ENCODE results near the gene MDK.

Gene MDK

GRCh38 chr11:46391578-46392420 lies 10.3 kb downstream of the MDK start, which contains the start of gene CHRM4:
TSS of gene CHRM4 (minus strand) at chr11:46391776. CDS start at chr11:46386557, 5,219 bp downstream.
- in situ Hi-C loops (cut with HindIII; ENCODE audit: low pct_unique_long_range_greater_than_20kb, low sequenced_read_pairs) = no loop called here
- TF ChIP-seq JUND (IDR thresholded peaks at IDR 0.05; ENCODE audit: low read depth) = no peak
- peak; percentile 74 to 83 for DNase-seq (ENCODE audit: low read depth in 1 of 2, low spot score in 1 of 2)

DNA sequence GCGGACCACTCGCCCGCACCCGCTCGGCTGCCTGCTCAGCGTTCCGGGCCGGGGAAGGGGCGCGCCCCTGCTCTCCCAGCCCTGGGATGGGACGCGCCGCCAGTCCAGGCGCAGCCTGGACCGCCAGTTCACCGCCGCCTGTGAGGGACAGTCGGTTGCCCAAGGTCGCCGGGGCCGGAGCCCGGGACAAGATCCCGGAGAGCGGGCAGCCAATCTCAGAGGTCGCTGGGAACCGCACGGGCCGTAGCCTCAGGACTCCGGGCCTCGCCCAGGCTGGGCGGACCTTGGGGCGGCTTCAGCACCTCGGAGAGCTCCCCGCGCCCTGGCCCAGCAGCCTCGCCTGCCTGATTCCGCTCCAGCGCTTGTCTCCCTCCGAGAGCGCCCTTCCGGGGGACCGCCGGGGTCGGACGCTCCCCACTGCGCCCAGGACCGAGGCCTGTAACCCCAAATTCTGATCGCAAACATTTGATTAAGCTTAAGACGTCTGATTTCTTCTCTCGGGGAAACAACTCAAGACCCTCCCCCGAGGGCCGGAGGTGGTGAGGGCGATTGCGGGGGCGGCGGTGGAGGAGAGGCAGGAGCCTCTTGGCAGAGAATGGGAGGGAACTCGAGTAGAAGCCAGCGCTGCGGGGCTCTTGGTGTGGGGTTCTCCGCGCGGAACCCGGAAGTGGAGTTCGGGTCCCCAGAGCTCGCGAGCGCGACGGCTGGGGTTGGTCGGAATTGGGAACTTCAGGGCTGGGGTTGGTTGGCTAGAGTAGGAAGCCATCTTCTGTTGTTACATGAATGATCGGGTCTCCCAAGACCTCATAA lies 11.2 kb downstream of the MDK start:
- TF ChIP-seq JUND (IDR thresholded peaks at IDR 0.05; ENCODE audit: low read depth) = no peak
- in situ Hi-C loops (cut with HindIII; ENCODE audit: low pct_unique_long_range_greater_than_20kb, low sequenced_read_pairs) = no loop called here
- DNase-seq (ENCODE audit: low read depth in 1 of 2, low spot score in 1 of 2) = peak; percentile 87 to 100

- in situ Hi-C loops (cut with HindIII; ENCODE audit: low pct_unique_long_range_greater_than_20kb, low sequenced_read_pairs) = no loop called here
- no peak for DNase-seq (ENCODE audit: low read depth in 1 of 2, low spot score in 1 of 2)
- TF ChIP-seq JUND (IDR thresholded peaks at IDR 0.05; ENCODE audit: low read depth) = no peak
Observed at GRCh38 chr11:46393231-46393616, 11.8 kb downstream of the MDK start.

DNA sequence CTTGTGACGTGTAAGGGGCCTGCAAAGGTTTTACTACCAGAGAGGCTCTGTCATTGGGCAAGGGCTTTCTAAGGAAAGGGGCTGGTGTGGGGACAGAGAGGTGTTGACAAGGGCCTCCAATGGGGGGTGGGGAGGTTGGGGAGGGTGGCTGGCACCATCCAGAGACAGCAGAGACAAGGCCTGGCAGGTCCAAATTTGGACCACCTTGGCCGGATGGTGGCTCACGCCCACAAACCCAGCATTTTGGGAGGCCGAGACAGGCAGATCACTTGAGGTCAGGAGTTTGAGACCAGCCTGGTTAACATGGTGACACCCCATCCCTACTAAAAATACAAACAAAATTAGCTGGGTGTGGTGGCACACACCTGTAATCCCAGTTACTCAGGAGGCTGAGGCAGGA lies 12.3 kb downstream of the MDK start:
- TF ChIP-seq JUND (IDR thresholded peaks at IDR 0.05; ENCODE audit: low read depth) = no peak
- in situ Hi-C loops (cut with HindIII; ENCODE audit: low pct_unique_long_range_greater_than_20kb, low sequenced_read_pairs) = no loop called here

DNA sequence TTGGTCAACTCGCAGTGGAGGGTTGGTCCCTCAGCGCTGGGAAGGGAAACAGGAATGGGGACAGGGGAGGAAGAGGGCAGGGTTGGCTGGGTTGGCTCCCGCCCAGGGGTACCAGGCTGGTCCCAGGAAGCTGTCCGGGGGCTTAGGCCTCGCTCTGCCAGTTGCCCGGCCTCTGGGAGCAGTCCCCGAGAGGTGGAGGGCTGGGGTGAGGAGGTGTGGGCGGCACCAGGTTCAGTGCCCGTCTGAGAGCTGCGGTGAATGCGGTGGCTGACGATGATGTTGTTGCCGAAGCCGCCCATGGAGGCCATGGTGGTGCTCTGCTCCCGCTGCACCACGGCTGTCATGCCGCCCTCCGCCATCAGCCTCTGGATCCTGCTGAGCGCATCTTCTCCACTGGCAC lies 16.1 kb downstream of the MDK start:
- no peak for TF ChIP-seq JUND (IDR thresholded peaks at IDR 0.05; ENCODE audit: low read depth)
- in situ Hi-C loops (cut with HindIII; ENCODE audit: low pct_unique_long_range_greater_than_20kb, low sequenced_read_pairs) = no loop called here

More for the DNA sequence above, 12.3 kb downstream of the MDK start:
- no peak for DNase-seq (ENCODE audit: low read depth in 1 of 2, low spot score in 1 of 2)

DNA sequence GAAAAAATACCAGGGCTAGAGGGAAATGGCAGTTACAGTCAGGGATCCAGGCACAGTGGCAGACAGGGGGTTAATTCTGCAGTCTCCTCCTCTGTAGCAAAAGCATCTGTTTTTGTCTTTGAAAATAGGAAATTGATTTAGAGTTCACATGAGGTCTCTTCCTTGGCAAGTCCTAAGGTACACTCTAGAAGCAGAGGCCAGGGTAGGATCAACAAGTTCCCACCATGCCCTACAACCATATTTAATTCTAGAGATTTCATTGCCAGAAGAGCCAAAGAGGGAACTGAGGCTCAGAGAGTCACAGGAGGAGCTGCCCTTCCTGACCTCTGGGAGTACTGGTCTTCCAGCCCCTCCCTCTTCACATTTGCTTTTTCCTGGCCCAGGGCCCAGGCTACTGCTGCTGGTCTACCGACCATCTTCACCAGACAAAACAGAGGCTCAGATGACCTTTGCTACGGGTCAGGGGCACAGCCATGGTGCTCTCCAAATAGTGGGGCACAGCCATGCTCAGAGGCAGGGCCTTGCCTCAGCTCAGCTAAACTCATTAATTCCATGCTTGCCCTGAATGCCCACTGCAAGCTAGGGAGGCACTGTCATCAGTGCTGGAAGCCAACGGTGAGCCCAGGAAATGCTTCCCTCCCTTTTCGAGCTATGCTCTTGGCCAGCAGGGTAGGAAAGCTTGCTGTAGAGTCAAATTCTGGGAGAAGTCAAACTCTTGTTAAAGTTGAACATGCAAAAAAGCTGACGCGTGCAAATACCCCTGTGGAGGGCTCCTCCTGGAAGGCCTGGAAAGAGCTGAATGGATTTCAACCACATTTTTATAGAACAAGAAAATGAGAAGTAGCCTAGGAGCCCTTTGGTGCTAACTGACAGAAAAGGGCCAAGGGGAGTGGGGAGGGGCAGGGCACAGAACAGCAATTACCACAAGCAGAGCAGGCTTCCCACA lies 21.8 kb downstream of the MDK start:
- DNase-seq (ENCODE audit: low read depth in 1 of 2, low spot score in 1 of 2) = no peak
- in situ Hi-C loops (cut with HindIII; ENCODE audit: low pct_unique_long_range_greater_than_20kb, low sequenced_read_pairs) = no loop called here
- no peak for TF ChIP-seq JUND (IDR thresholded peaks at IDR 0.05; ENCODE audit: low read depth)

More for the DNA sequence above, 16.1 kb downstream of the MDK start:
- DNase-seq (ENCODE audit: low read depth in 1 of 2, low spot score in 1 of 2) = no peak

DNA sequence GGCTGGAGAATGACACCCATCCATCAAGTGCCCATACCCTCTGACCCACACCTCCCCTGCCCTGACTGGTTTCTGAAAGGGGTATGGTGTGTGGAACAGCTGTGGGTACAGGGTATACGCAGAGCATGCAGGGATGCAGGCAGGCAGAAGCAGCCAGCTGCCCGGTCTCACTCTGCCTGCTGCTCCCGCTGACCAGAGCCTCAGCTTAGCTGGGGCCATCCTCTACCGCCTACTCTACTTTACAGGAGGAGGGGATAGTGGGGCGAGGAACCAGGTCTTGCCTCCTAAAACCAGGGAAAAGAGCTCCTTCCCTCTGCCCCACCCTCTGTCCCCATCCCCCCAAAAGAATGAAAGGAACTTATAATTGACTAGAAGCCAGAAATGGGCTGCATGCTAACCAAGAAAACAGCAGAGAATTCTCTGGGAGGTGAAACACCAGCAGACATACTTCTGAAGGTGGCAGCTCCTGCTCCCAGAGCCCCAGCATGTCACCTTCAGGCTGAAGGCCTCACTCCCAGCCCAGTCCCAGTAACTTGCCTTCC lies 23.1 kb downstream of the MDK start:
- TF ChIP-seq JUND (IDR thresholded peaks at IDR 0.05; ENCODE audit: low read depth) = no peak
- in situ Hi-C loops (cut with HindIII; ENCODE audit: low pct_unique_long_range_greater_than_20kb, low sequenced_read_pairs) = no loop called here
- DNase-seq (ENCODE audit: low read depth in 1 of 2, low spot score in 1 of 2) = no peak

GRCh38 chr11:46407635-46408034 lies 26.2 kb downstream of the MDK start:
- no peak for TF ChIP-seq JUND (IDR thresholded peaks at IDR 0.05; ENCODE audit: low read depth)
- DNase-seq (ENCODE audit: low read depth in 1 of 2, low spot score in 1 of 2) = no peak
- in situ Hi-C loops (cut with HindIII; ENCODE audit: low pct_unique_long_range_greater_than_20kb, low sequenced_read_pairs) = no loop called here

GRCh38 chr11:46408407-46408986 lies 27.0 kb downstream of the MDK start:
- in situ Hi-C loops (cut with HindIII; ENCODE audit: low pct_unique_long_range_greater_than_20kb, low sequenced_read_pairs) = no loop called here
- DNase-seq (ENCODE audit: low read depth in 1 of 2, low spot score in 1 of 2) = no peak
- TF ChIP-seq JUND (IDR thresholded peaks at IDR 0.05; ENCODE audit: low read depth) = no peak

GRCh38 chr11:46410021-46410420 lies 28.6 kb downstream of the MDK start:
- DNase-seq (ENCODE audit: low read depth in 1 of 2, low spot score in 1 of 2) = peak in 1 of 2 experiments; percentile 33
- in situ Hi-C loops (cut with HindIII; ENCODE audit: low pct_unique_long_range_greater_than_20kb, low sequenced_read_pairs) = no loop called here
- no peak for TF ChIP-seq JUND (IDR thresholded peaks at IDR 0.05; ENCODE audit: low read depth)

DNA sequence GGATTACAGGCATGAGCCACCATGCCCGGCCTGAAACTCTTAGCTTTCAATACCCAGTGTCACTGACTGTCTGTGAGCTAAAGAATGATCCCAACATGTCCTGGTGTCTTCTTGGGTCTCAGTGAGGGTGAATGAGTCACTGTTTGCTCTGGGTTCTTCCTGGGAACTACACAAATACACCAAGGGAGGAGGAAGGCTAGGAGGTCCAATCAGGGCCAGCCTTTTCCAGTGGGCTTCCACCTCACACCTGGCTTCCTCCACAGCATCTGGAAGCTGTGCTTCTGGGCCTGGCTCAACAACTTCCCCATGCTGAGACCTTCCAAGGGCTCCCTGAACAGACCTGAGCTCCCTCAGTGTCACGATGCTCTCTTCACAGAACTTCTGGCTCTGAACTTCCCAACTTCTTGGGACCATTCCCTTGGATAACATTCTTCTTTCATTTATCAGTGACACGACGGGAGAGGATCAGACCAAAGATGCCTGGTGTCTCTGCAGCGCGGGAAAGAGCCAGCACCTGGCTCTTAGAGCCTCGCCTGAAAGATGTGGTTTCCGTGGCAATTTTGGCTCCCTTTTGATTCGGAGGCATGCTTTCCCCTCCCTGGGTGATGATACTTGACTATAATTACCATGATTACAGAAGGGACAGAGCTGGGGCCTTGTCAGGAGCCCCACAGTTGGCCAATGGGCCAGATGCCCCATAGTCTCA lies 32.4 kb downstream of the MDK start:
- in situ Hi-C loops (cut with HindIII; ENCODE audit: low pct_unique_long_range_greater_than_20kb, low sequenced_read_pairs) = no loop called here
- peak in 1 of 2 experiments; percentile 36 for DNase-seq (ENCODE audit: low read depth in 1 of 2, low spot score in 1 of 2)
- no peak for TF ChIP-seq JUND (IDR thresholded peaks at IDR 0.05; ENCODE audit: low read depth)

Measured in T47D (cell line).